Right renal pelvis (tissue), 4 donors: Measurements from ENCODE around the gene SPINT3. TPM values are rescaled to one million over a fixed set of nuclear protein-coding genes. Genes with fewer than 3 reads are reported as not detected.

ENCODE experiments used
- DNase-seq, 4 donors: peaks; one replicate each; pipeline ENCODE4 v3.0.0-alpha.2; 2013; ENCODE audit warnings: low read depth in 4 of 4, low spot score in 3 of 4, missing footprints in 1 of 4
- polyA plus RNA-seq, 4 donors: library from polyadenylated mRNA; unstranded; fragments of 120-200 nt; gene quantifications; one replicate each; pipeline ENCODE4 v1.2.1, GENCODE V29; 2013; ENCODE audit not compliant: insufficient read length in 4 of 4

Gene SPINT3
- polyA plus RNA-seq, 4 donors: not detected

DNA sequence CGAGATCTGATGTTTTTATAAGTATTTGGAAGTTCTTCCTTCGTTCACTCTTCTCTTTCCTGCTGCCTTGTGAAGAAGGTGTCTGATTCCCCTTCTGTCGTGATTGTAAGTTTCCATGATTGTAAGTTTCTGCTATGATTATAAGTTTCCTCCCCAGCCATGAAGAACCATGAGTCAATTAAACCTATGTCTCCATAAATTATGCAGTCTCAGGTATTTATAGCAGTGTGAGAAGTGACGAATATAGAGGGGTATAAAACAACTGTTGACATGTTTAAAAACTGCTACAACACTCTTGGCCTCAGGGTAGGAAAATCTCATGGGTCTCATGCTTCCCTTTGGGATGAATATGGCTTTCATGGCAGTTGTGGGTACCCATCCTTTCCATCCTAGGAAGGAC lies 51.7 kb downstream of the SPINT3 start:
- DNase-seq: no peak

- no peak for DNase-seq
Observed at GRCh38 chr20:45462711-45463509, 52.5 kb downstream of the SPINT3 start.

Other genes with a start within 250 kb of the SPINT3 start
- under 1 TPM in 1 of 4 donors, not detected in 3; 0.06 TPM for gene RBPJL, start 208.8 kb downstream of the SPINT3 start, polyA plus RNA-seq
- gene MATN4, start 207.3 kb downstream of the SPINT3 start, polyA plus RNA-seq: under 1 TPM; 0.20 to 0.58 (median 0.40) TPM
- gene SDC4, start 167.2 kb downstream of the SPINT3 start, polyA plus RNA-seq: 100 to 1,000 TPM; 168 to 196 (median 184) TPM
- 10 to 100 TPM; 35.4 to 38.0 (median 35.6) TPM for gene SYS1, start 152.5 kb downstream of the SPINT3 start, polyA plus RNA-seq
- gene TP53TG5, start 137.3 kb downstream of the SPINT3 start, polyA plus RNA-seq: 1 to 10 TPM in 2 of 4 donors, under 1 TPM in 2; 0.94 to 1.6 (median 1.2) TPM
- 10 to 100 TPM; 24.7 to 29.7 (median 26.3) TPM for gene DBNDD2, start 107.3 kb downstream of the SPINT3 start, polyA plus RNA-seq
- 100 to 1,000 TPM in 3 of 4 donors, 10 to 100 TPM in 1; 97.4 to 105 (median 103) TPM for gene PIGT, start 99.5 kb downstream of the SPINT3 start, polyA plus RNA-seq
- 100 to 1,000 TPM; 171 to 224 (median 204) TPM for gene WFDC2, start 45.9 kb downstream of the SPINT3 start, polyA plus RNA-seq
- not detected for gene WFDC6, start 23.9 kb upstream of the SPINT3 start, polyA plus RNA-seq
- gene EPPIN, start 31.8 kb upstream of the SPINT3 start, polyA plus RNA-seq: under 1 TPM; 0.12 to 0.36 (median 0.16) TPM
- gene WFDC8, start 63.7 kb upstream of the SPINT3 start, polyA plus RNA-seq: under 1 TPM in 2 of 4 donors, not detected in 2; 0.05 to 0.18 TPM
- not detected for gene WFDC10A, start 114.1 kb upstream of the SPINT3 start, polyA plus RNA-seq
- not detected for gene WFDC9, start 115.7 kb upstream of the SPINT3 start, polyA plus RNA-seq
- under 1 TPM in 1 of 4 donors, not detected in 3; 0.10 TPM for gene WFDC11, start 154.6 kb upstream of the SPINT3 start, polyA plus RNA-seq
- not detected for gene WFDC13, start 186.4 kb upstream of the SPINT3 start, polyA plus RNA-seq
- gene WFDC10B, start 189.4 kb upstream of the SPINT3 start, polyA plus RNA-seq: not detected
- gene SPINT4, start 206.7 kb upstream of the SPINT3 start, polyA plus RNA-seq: not detected